HEK293T (cell line): Measurements from ENCODE around the gene LSMEM2.

Experiments used
- CTCF ChIA-PET: fragments of 350-600 bp; formaldehyde crosslinking; extraction: SDS; loops from one replicate; lab custom pipeline; 2021; ENCODE audit warnings: antibody characterized with exemption, inconsistent platforms; lab: Yijun Ruan, JAX
- POLR2A ChIA-PET: fragments of 350-600 bp; formaldehyde crosslinking; extraction: SDS; loops from one replicate; lab custom pipeline; 2020; ENCODE audit warnings: antibody characterized with exemption, inconsistent platforms; lab: Yijun Ruan, JAX
- DNase-seq: peaks from one replicate; pipeline ENCODE4 v3.0.0; 2012; ENCODE audit warnings: mixed read lengths; ENCODE audit errors: extremely low spot score
- ARNT ChIP-seq: fragments of 450-650 bp; IDR thresholded peaks from 2 replicates; pipeline ENCODE4 v1.6.1; 2017; ENCODE audit warnings: mild to moderate bottlenecking
- BHLHE40 ChIP-seq: fragments of 450-650 bp; IDR thresholded peaks from 2 replicates; pipeline ENCODE4 v1.6.1; 2016; ENCODE audit warnings: mild to moderate bottlenecking, moderate library complexity, borderline replicate concordance
- CTBP1 ChIP-seq: fragments of 450-650 bp; IDR thresholded peaks from 2 replicates; pipeline ENCODE4 v1.6.1; 2016; ENCODE audit warnings: borderline replicate concordance
- ELF4 ChIP-seq: fragments of 450-650 bp; IDR thresholded peaks from 2 replicates; pipeline ENCODE4 v1.6.1; 2017; ENCODE audit warnings: antibody characterized with exemption
- FOXA1 ChIP-seq: fragments of 450-650 bp; IDR thresholded peaks from 2 replicates; pipeline ENCODE4 v1.6.1; 2016; ENCODE audit warnings: mild to moderate bottlenecking
- FOXK2 ChIP-seq: fragments of 450-650 bp; IDR thresholded peaks from 2 replicates; pipeline ENCODE4 v1.6.1; 2016; ENCODE audit warnings: mild to moderate bottlenecking
- FOXM1 ChIP-seq: fragments of 450-650 bp; IDR thresholded peaks from 2 replicates; pipeline ENCODE4 v1.6.1; 2017; ENCODE audit warnings: mild to moderate bottlenecking, borderline replicate concordance
- HDGF ChIP-seq: fragments of 450-650 bp; IDR thresholded peaks from 2 replicates; pipeline ENCODE4 v1.6.1; 2017; ENCODE audit warnings: antibody characterized with exemption, borderline replicate concordance
- L3MBTL2 ChIP-seq: fragments of 450-650 bp; conservative IDR thresholded peaks from 2 replicates; pipeline ENCODE4 v1.6.1; 2016; ENCODE audit warnings: mild to moderate bottlenecking
- LEF1 ChIP-seq: fragments of 450-650 bp; IDR thresholded peaks from 2 replicates; pipeline ENCODE4 v1.6.1; 2017; ENCODE audit warnings: mild to moderate bottlenecking, borderline replicate concordance
- NFRKB ChIP-seq: fragments of 450-650 bp; IDR thresholded peaks from 2 replicates; pipeline ENCODE4 v1.6.1; 2016; ENCODE audit warnings: mild to moderate bottlenecking, moderate library complexity
- PKNOX1 ChIP-seq: fragments of 450-650 bp; IDR thresholded peaks from 2 replicates; pipeline ENCODE4 v1.6.1; 2016
- SP1 ChIP-seq: fragments of 450-650 bp; IDR thresholded peaks from 2 replicates; pipeline ENCODE4 v1.6.1; 2017
- SUZ12 ChIP-seq: fragments of 450-650 bp; IDR thresholded peaks from 2 replicates; pipeline ENCODE4 v1.6.1; 2016; ENCODE audit warnings: mild to moderate bottlenecking
- TARDBP ChIP-seq: fragments of 450-650 bp; IDR thresholded peaks from 2 replicates; pipeline ENCODE4 v1.6.1; 2016
- ZNF384 ChIP-seq: fragments of 450-650 bp; IDR thresholded peaks from 2 replicates; pipeline ENCODE4 v1.6.1; 2016

Gene LSMEM2

GRCh38 chr3:50278880-50279224 is at the start of gene LSMEM2:
Gene LSMEM2, plus strand, starts transcription at chr3:50279087. Its CDS starts 27 bp downstream, at chr3:50279114.
- TF ChIP-seq PKNOX1, result no peak
- TF ChIP-seq ARNT, result no peak
- TF ChIP-seq ZNF384, result no peak
- ChIA-PET CTCF (interaction anchor here (0.9 to 1.0 kb wide), 2 partner anchors 45 to 52 kb away, joined by 3 to 4 read pairs; no protein-coding TSS in a partner anchor), POLR2A (interaction anchor here (1.2 to 1.4 kb wide), 2 partner anchors 11 to 19 kb away, joined by 3 to 4 read pairs; no protein-coding TSS in a partner anchor)
- no peak for DNase-seq

GRCh38 chr3:50229490-50229889 is 49.4 kb upstream of the LSMEM2 start:
- TF ChIP-seq ELF4, result no peak
- TF ChIP-seq ZNF384, result no peak
- no peak for TF ChIP-seq SUZ12
- TF ChIP-seq FOXA1, result no peak
- TF ChIP-seq L3MBTL2, result no peak
- CTCF ChIA-PET, result interaction anchor here (0.7 to 4.5 kb wide), 4 partner anchors 17 to 45 kb away, joined by 3 to 32 read pairs (median 6); no protein-coding TSS in a partner anchor
- POLR2A ChIA-PET, result interaction anchor here (2.5 to 2.9 kb wide), 2 partner anchors 37 to 108 kb away, joined by 12 to 13 read pairs; no protein-coding TSS in a partner anchor
- no peak for DNase-seq

- POLR2A ChIA-PET, result interaction anchor here (1.2 to 2.5 kb wide), 4 partner anchors 17 to 69 kb away, joined by 3 to 12 read pairs (median 4); partner anchors contain the start of genes HYAL3 and NAA80
- CTCF ChIA-PET, result interaction anchor here (0.6 to 4.5 kb wide), 4 partner anchors 16 to 36 kb away, joined by 3 to 32 read pairs (median 6); no protein-coding TSS in a partner anchor
- DNase-seq, result no peak
- no peak for TF ChIP-seq FOXM1
- no peak for TF ChIP-seq HDGF
- TF ChIP-seq LEF1, result no peak
- TF ChIP-seq CTBP1, result no peak
- TF ChIP-seq PKNOX1, result no peak
- no peak for TF ChIP-seq BHLHE40
- TF ChIP-seq NFRKB, result no peak
- TF ChIP-seq SP1, result no peak
- no peak for TF ChIP-seq FOXA1
- TF ChIP-seq ZNF384, result no peak
Measured at GRCh38 chr3:50230104-50230793, 48.6 kb upstream of the LSMEM2 start.

GRCh38 chr3:50230794-50231125 is 48.1 kb upstream of the LSMEM2 start:
- TF ChIP-seq HDGF (no peak), BHLHE40 (no peak), SUZ12 (no peak), FOXA1 (no peak), PKNOX1 (no peak), LEF1 (no peak), FOXK2 (no peak), FOXM1 (no peak), CTBP1 (no peak), L3MBTL2 (no peak), ZNF384 (no peak), SP1 (no peak), ARNT (no peak)
- CTCF ChIA-PET, result interaction anchor here (0.7 to 4.5 kb wide), 3 partner anchors 16 to 36 kb away, joined by 3 to 32 read pairs (median 3); no protein-coding TSS in a partner anchor
- DNase-seq, result no peak
- POLR2A ChIA-PET, result interaction anchor here (1.2 to 1.5 kb wide), 3 partner anchors 16 to 69 kb away, joined by 3 to 6 read pairs (median 3); partner anchors contain the start of genes HYAL3 and NAA80

GRCh38 chr3:50231581-50231980 is 47.3 kb upstream of the LSMEM2 start:
- CTCF ChIA-PET, result interaction anchor here (0.7 kb wide), 1 partner anchor 15 kb away, joined by 3 read pairs; no protein-coding TSS in a partner anchor
- no peak for DNase-seq
- POLR2A ChIA-PET, result interaction anchor here (1.2 to 1.5 kb wide), 2 partner anchors 15 to 36 kb away, joined by 3 to 6 read pairs; no protein-coding TSS in a partner anchor
- TF ChIP-seq PKNOX1 (no peak), TARDBP (no peak), BHLHE40 (no peak), L3MBTL2 (no peak), ARNT (no peak), SUZ12 (no peak), LEF1 (no peak), FOXM1 (no peak)

- ChIA-PET CTCF (interaction anchor here (1.1 kb wide), 1 partner anchor 18 kb away, joined by 4 read pairs; no protein-coding TSS in a partner anchor), POLR2A (interaction anchor here (1.2 kb wide), 1 partner anchor 14 kb away, joined by 3 read pairs; no protein-coding TSS in a partner anchor)
- TF ChIP-seq LEF1 (no peak), BHLHE40 (no peak)
- DNase-seq, result no peak
Measured at GRCh38 chr3:50232303-50232702, 46.6 kb upstream of the LSMEM2 start.
